Measurements from ENCODE around the gene BRSK1. TPM values are rescaled to one million over a fixed set of nuclear protein-coding genes. Genes with fewer than 3 reads are reported as not detected.

BRSK1 gene
- total and polyA plus RNA-seq, 2 of the 8 experiments (the other 6 are each of a cell fraction or from before 2014, with no cell fraction given): 27.6 to 32.7 TPM

DNA sequence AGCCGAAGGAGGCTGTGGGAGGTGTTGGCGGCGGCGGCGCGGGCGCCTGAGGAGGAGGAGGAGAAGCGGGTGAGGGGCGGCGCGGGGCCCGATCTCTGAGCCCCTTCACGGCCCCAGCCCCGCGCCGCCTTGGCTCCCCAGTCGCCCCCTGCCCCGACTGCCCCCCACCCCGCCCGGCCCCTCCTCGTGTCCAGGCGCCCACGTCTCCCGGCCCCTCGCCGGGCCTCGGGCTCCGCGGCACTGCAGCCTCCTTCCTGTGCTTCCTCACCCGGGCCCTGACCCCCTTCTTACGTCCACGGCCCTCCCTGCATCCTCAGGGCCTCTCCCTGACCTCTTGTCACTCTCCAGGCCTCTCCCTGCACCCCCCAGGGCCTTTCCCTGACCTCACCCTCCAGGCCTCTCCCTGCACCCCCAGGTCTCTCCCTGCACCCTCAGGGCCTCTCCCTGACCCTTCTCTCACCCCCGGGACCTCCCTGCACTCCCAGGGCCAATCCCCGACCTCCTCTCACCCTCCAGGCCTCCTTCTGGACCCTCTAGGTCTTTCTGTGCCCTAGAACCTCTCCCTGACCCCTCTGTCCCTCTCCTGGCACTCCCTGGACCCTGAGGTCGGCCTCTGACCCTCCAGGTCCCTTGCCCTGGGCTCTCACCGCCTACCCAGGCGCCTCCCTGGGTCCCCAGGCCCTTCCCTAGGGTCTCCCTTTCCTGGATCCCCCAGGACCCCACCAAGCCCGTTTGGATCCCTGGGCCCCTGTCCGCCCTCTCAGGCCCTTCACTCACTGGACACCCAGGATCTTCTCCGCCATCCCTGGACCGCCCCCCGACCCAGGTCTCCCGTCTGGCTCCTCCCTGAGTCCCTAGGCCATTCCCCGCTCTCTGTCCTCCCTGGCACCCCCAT, 56.3 kb downstream of the BRSK1 start:
- H2BK120ac ChIP-seq (replicated peaks; ENCODE audit: low read depth, low read length): no peak overlapping the region
- H3K36me3 ChIP-seq (ENCODE audit: control insufficient read depth in 2 of 4, insufficient read depth in 4 of 4, low read length in 3 of 4): peaks cover 0 to 22% (median 13%) of the 10 kb centered on the region in 4 experiments; a peak in 4 of 8 replicates
- WGBS, 2 experiments (ENCODE audit: extremely low coverage in 1 of 2, insufficient coverage in 1 of 2, insufficient read length in 1 of 2, insufficient replicate concordance in 2 of 2, low coverage in 1 of 2, low lambda C conversion rate in 2 of 2, missing lambda C conversion rate in 1 of 2): 4% methylated on average over 19 of the region's 44 CpGs; no CpG with 5 or more reads in 1 of the 2 experiments
- H3K9ac ChIP-seq (replicated peaks in 1 of 4; ENCODE audit: extremely low read depth in 1 of 4, low read depth in 3 of 4, low read length in 3 of 4): peak overlapping the region in 3 of 4 experiments; percentile 68 to 82 (median 76); a peak in 5 of 7 replicates
- peaks cover 0 to 6% of the 10 kb centered on the region in 2 experiments for H4K20me1 ChIP-seq (replicated peaks in 1 of 2; ENCODE audit: control insufficient read depth in 1 of 2, insufficient read depth in 2 of 2, low read length in 2 of 2)
- H4K91ac ChIP-seq (replicated peaks; ENCODE audit: insufficient read length, low read length): peak overlapping the region; percentile 34
- DNase-seq (ENCODE audit: low read depth in 1 of 2, low spot score in 2 of 2): no peak
- no peak overlapping the region for H3K14ac ChIP-seq (ENCODE audit: insufficient read length)
- H3K4me3 ChIP-seq (ENCODE audit: extremely low read depth in 1 of 4, insufficient read depth in 2 of 4, low read depth in 3 of 4, low read length in 4 of 4): peak overlapping the region; percentile 69 to 85 (median 84)
- peak overlapping the region; percentile 55 for H4K5ac ChIP-seq (ENCODE audit: insufficient read length, low read depth, low read length)
- peak overlapping the region; percentile 88 for H3K56ac ChIP-seq (replicated peaks; ENCODE audit: insufficient read length, low read depth, low read length)
- H3K18ac ChIP-seq (ENCODE audit: extremely low read depth, low read length): peak overlapping the region; percentile 80
- H3K4me1 ChIP-seq (replicated peaks in 1 of 4; ENCODE audit: control insufficient read depth in 3 of 4, insufficient read depth in 4 of 4, low read length in 3 of 4): peaks cover 0 to 16% (median 9%) of the 10 kb centered on the region in 4 experiments; a peak in 6 of 7 replicates
- no peak overlapping the region for H3K23ac ChIP-seq (ENCODE audit: insufficient read length)
- no peak overlapping the region for H2BK20ac ChIP-seq (ENCODE audit: low read length)
- peak overlapping the region; percentile 74 for H4K8ac ChIP-seq (ENCODE audit: extremely low read depth, insufficient read depth, low read length)
- H3K27me3 ChIP-seq (replicated peaks in 1 of 4; ENCODE audit: control insufficient read depth in 3 of 4, extremely low read depth in 1 of 4, insufficient read depth in 3 of 4, low read length in 3 of 4): peaks cover 0 to 3% (median 0%) of the 10 kb centered on the region in 4 experiments; a peak in 1 of 7 replicates
- H2AK5ac ChIP-seq (ENCODE audit: low read depth, low read length): peak overlapping the region; percentile 86; the same call in 1 of the 2 replicates
- peak overlapping the region; percentile 88 for H2BK5ac ChIP-seq (ENCODE audit: low read depth, low read length)
- H2BK12ac ChIP-seq (ENCODE audit: low read depth, low read length): 0 out of 2 replicates have a peak overlapping the region, but pooled peaks have one; percentile 50
- H3K27ac ChIP-seq (ENCODE audit: low read depth, low read length): peak overlapping the region; percentile 62
- CTCF ChIA-PET (ENCODE audit: partially characterized antibody): interaction anchor here (0.6 to 2.1 kb wide), 10 partner anchors 9 to 877 kb away, joined by 3 to 12 read pairs (median 5); partner anchors contain the start of genes LENG9 and TMEM150B
- no peak for FAIRE-seq
- H3K4me2 ChIP-seq (ENCODE audit: insufficient read depth in 1 of 2, low read depth in 2 of 2, low read length in 2 of 2): peak overlapping the region; percentile 79 to 94
- peak overlapping the region; percentile 53; the same call in 1 of the 2 replicates for H2BK15ac ChIP-seq (ENCODE audit: low read length)
- peaks cover 0 to 3% of the 10 kb centered on the region in 2 experiments; a peak in 1 of 4 replicates for H3K79me2 ChIP-seq (ENCODE audit: control insufficient read depth in 1 of 2, insufficient read depth in 2 of 2, low read length in 2 of 2)
- no peak overlapping the region for H2AFZ ChIP-seq (ENCODE audit: low read length)
- POLR2A ChIA-PET (ENCODE audit: partially characterized antibody): interaction anchor here (0.6 to 4.1 kb wide), 38 partner anchors 8 to 210 kb away, joined by 3 to 30 read pairs (median 5); partner anchors contain the start of genes GARIN5B, RPL28, TMEM190 and TMEM238
- H3K23me2 ChIP-seq (ENCODE audit: low read depth, low read length): peaks cover 20% of the 10 kb centered on the region; the same call in 1 of the 2 replicates
- no peaks in the 10 kb centered on the region for H3K9me3 ChIP-seq (ENCODE audit: insufficient read depth in 2 of 2, low read depth in 1 of 2, low read length in 1 of 2)
- H3K4ac ChIP-seq (replicated peaks; ENCODE audit: insufficient read length, low read depth, low read length): peak overlapping the region; percentile 8
- H3K79me1 ChIP-seq (ENCODE audit: low read depth, low read length): peaks cover 5% of the 10 kb centered on the region; the same call in 1 of the 2 replicates
- TF ChIP-seq PHF8 (conservative IDR thresholded peaks at IDR 0.05; ENCODE audit: low read depth, low read length) (no peak), TAF1 (IDR thresholded peaks at IDR 0.05; ENCODE audit: low read depth, low read length) (no peak; the same call in none of the 2 replicates), RBBP5 (IDR thresholded peaks at IDR 0.05; ENCODE audit: borderline replicate concordance, low read depth, low read length) (no peak), EGR1 (IDR thresholded peaks at IDR 0.05; ENCODE audit: borderline replicate concordance, low read depth, low read length) (no peak), SUZ12 (IDR thresholded peaks at IDR 0.05; ENCODE audit: low read length) (no peak), SIRT6 (IDR thresholded peaks at IDR 0.05; ENCODE audit: low read length) (no peak)
- TF ChIP-seq, protein P1, sequence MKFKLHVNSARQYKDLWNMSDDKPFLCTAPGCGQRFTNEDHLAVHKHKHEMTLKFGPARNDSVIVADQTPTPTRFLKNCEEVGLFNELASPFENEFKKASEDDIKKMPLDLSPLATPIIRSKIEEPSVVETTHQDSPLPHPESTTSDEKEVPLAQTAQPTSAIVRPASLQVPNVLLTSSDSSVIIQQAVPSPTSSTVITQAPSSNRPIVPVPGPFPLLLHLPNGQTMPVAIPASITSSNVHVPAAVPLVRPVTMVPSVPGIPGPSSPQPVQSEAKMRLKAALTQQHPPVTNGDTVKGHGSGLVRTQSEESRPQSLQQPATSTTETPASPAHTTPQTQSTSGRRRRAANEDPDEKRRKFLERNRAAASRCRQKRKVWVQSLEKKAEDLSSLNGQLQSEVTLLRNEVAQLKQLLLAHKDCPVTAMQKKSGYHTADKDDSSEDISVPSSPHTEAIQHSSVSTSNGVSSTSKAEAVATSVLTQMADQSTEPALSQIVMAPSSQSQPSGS (IDR thresholded peaks at IDR 0.05; ENCODE audit: low read length): no peak
